ENCODE measurements around the gene SNX22. TPM values are rescaled to one million over a fixed set of nuclear protein-coding genes. Genes with fewer than 3 reads are reported as not detected.

The SNX22 gene
- total and polyA plus RNA-seq, 2 of the 8 experiments (the other 6 are each of a cell fraction or from before 2014, with no cell fraction given), result 4.9 TPM

DNA sequence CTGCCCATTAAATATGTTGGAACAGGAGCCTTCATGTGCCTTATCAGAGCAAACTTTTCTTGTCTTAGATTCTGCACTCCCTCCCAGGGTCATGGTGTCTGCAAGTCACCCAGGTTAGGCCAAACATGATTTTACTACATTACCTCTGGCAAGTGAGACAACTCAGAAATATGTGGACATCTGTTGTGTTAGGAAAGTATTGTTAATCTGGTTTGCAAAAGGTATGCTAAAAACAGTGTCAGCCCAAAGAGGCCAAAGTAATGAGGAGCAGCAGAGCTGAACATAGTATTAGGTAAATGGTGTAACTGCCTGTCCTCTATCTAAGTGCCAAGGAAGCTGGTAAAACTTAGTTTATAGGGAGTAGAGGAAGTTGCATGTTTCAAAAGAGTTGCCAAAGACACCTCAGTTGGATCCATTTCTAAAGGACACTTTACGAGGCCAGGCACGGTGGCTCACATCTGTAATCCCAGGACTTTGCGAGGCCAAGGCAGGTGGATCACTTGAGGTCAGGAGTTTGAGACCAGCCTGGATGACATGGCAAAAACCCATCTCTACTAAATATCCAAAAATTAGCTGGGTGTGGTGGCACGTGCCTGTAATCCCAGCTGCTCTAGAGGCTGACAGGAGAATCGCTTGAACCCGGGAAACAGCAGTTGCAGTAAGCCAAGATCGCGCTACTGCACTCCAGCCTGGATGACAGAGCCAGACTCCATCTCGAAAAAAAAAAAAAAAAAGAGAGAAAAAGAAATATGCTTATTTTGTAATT is 33.8 kb downstream of the SNX22 start (continued):
- TF ChIP-seq HDAC2 (IDR thresholded peaks at IDR 0.05; ENCODE audit: borderline replicate concordance in 1 of 2, low read depth in 2 of 2, low read length in 2 of 2) (no peak), TAF1 (IDR thresholded peaks at IDR 0.05; ENCODE audit: low read depth, low read length) (no peak), MAFK (IDR thresholded peaks at IDR 0.05; ENCODE audit: low read depth, low read length) (no peak), KDM5A (IDR thresholded peaks at IDR 0.05; ENCODE audit: low read length) (no peak), PHF8 (conservative IDR thresholded peaks at IDR 0.05; ENCODE audit: low read depth, low read length) (no peak), RXRA (IDR thresholded peaks at IDR 0.05; ENCODE audit: insufficient read depth, low read depth, low read length) (no peak), SRF (IDR thresholded peaks at IDR 0.05; ENCODE audit: low read depth, low read length) (no peak)
